ENCODE data around the gene OR51Q1. TPM values are rescaled to one million over a fixed set of nuclear protein-coding genes. Genes with fewer than 3 reads are reported as not detected.

OR51Q1 gene
- total RNA-seq, 1 donor from 2014 or later, result not detected

- H3K36me3 Mint-ChIP-seq (ENCODE audit: unreplicated experiment), result no peaks in the 10 kb centered on the region
- no peaks in the 10 kb centered on the region for H3K27me3 Mint-ChIP-seq (ENCODE audit: unreplicated experiment)
- H3K4me3 Mint-ChIP-seq (ENCODE audit: unreplicated experiment), result no peak within 1 kb of the TSS
- no peak for DNase-seq
- no peaks in the 10 kb centered on the region for H3K4me1 Mint-ChIP-seq (ENCODE audit: low read depth, unreplicated experiment)
- H3K9me3 Mint-ChIP-seq (ENCODE audit: unreplicated experiment), result no peaks in the 10 kb centered on the region
- TF ChIP-seq CTCF (IDR thresholded peaks at IDR 0.05; ENCODE audit: partially characterized antibody, unreplicated experiment), result no peak
- no peak within 1 kb of the TSS for H3K27ac Mint-ChIP-seq (ENCODE audit: unreplicated experiment)
These were observed 19.5 kb downstream of the OR51Q1 start, which contains the start of gene OR51I1 for GRCh38 chr11:5441414-5441813. TSS of gene OR51I1 (minus strand) at chr11:5441514. CDS start at chr11:5441514, 0 bp downstream.

- DNase-seq, result no peak
- no peaks in the 10 kb centered on the region for H3K9me3 Mint-ChIP-seq (ENCODE audit: unreplicated experiment)
- no peaks in the 10 kb centered on the region for H3K4me1 Mint-ChIP-seq (ENCODE audit: low read depth, unreplicated experiment)
- H3K27ac Mint-ChIP-seq (ENCODE audit: unreplicated experiment), result no peak overlapping the region
- no peaks in the 10 kb centered on the region for H3K27me3 Mint-ChIP-seq (ENCODE audit: unreplicated experiment)
- no peak overlapping the region for H3K4me3 Mint-ChIP-seq (ENCODE audit: unreplicated experiment)
- H3K36me3 Mint-ChIP-seq (ENCODE audit: unreplicated experiment), result no peaks in the 10 kb centered on the region
- no peak for TF ChIP-seq CTCF (IDR thresholded peaks at IDR 0.05; ENCODE audit: partially characterized antibody, unreplicated experiment)
These were observed 22.0 kb downstream of the OR51Q1 start for GRCh38 chr11:5443835-5444393.

GRCh38 chr11:5449023-5449422, 27.1 kb downstream of the OR51Q1 start, which contains the start of gene OR51I2:
TSS of gene OR51I2 (plus strand) at chr11:5449323. CDS start at chr11:5453489, 4,166 bp downstream.
- Mint-ChIP-seq H3K9me3 (ENCODE audit: unreplicated experiment) (no peaks in the 10 kb centered on the region), H3K4me3 (ENCODE audit: unreplicated experiment) (no peak within 1 kb of the TSS), H3K27ac (ENCODE audit: unreplicated experiment) (no peak within 1 kb of the TSS), H3K27me3 (ENCODE audit: unreplicated experiment) (no peaks in the 10 kb centered on the region), H3K4me1 (ENCODE audit: low read depth, unreplicated experiment) (no peaks in the 10 kb centered on the region), H3K36me3 (ENCODE audit: unreplicated experiment) (no peaks in the 10 kb centered on the region)
- no peak for DNase-seq
- no peak for TF ChIP-seq CTCF (IDR thresholded peaks at IDR 0.05; ENCODE audit: partially characterized antibody, unreplicated experiment)

GRCh38 chr11:5449432-5449831, 27.5 kb downstream of the OR51Q1 start:
- no peaks in the 10 kb centered on the region for H3K36me3 Mint-ChIP-seq (ENCODE audit: unreplicated experiment)
- no peak overlapping the region for H3K27ac Mint-ChIP-seq (ENCODE audit: unreplicated experiment)
- TF ChIP-seq CTCF (IDR thresholded peaks at IDR 0.05; ENCODE audit: partially characterized antibody, unreplicated experiment), result no peak
- no peaks in the 10 kb centered on the region for H3K4me1 Mint-ChIP-seq (ENCODE audit: low read depth, unreplicated experiment)
- H3K9me3 Mint-ChIP-seq (ENCODE audit: unreplicated experiment), result no peaks in the 10 kb centered on the region
- no peak overlapping the region for H3K4me3 Mint-ChIP-seq (ENCODE audit: unreplicated experiment)
- no peaks in the 10 kb centered on the region for H3K27me3 Mint-ChIP-seq (ENCODE audit: unreplicated experiment)
- no peak for DNase-seq

- Mint-ChIP-seq H3K36me3 (ENCODE audit: unreplicated experiment) (no peaks in the 10 kb centered on the region), H3K4me3 (ENCODE audit: unreplicated experiment) (no peak overlapping the region), H3K27ac (ENCODE audit: unreplicated experiment) (peak overlapping the region; percentile 25), H3K4me1 (ENCODE audit: low read depth, unreplicated experiment) (no peaks in the 10 kb centered on the region), H3K27me3 (ENCODE audit: unreplicated experiment) (peaks cover 2% of the 10 kb centered on the region), H3K9me3 (ENCODE audit: unreplicated experiment) (peaks cover 2% of the 10 kb centered on the region)
- TF ChIP-seq CTCF (IDR thresholded peaks at IDR 0.05; ENCODE audit: partially characterized antibody, unreplicated experiment), result no peak
- no peak for DNase-seq
These were observed 39.2 kb downstream of the OR51Q1 start for GRCh38 chr11:5460983-5461621.
